Keratinocyte (primary cell): ENCODE data around the gene UGCG.
"Not testable (repeated sequence)": the region's sequence is repeated elsewhere in the genome, so short reads cannot be mapped to it uniquely, and the experiment has no call there.

Experiments
- CTCF ChIP-seq, 3 experiments: IDR thresholded peaks in 1 of 3; conservative IDR thresholded peaks in 1 of 3; optimal IDR thresholded peaks in 1 of 3; 2 replicates in 2 of 3; 3 replicates in 1 of 3; pipeline versions ENCODE3 to v1.5.1; 2011; ENCODE audit warnings: low read length in 3 of 3, mild to moderate bottlenecking in 3 of 3, moderate library complexity in 2 of 3, control low read depth in 1 of 3, inconsistent platforms in 1 of 3; ENCODE audit not compliant: insufficient read depth in 2 of 3; ENCODE audit errors: extremely low read depth in 1 of 3
- EZH2 ChIP-seq: IDR thresholded peaks from one replicate; pipeline ENCODE4 v1.6.1; 2012; ENCODE audit warnings: inconsistent platforms, mild to moderate bottlenecking, low read length, moderate library complexity

- not testable (repeated sequence) for TF ChIP-seq CTCF (optimal IDR thresholded peaks at IDR 0.05 in 1 of 3, IDR thresholded peaks at IDR 0.05 in 1 of 3, conservative IDR thresholded peaks at IDR 0.05 in 1 of 3; ENCODE audit: extremely low read depth in 1 of 3, insufficient read depth in 2 of 3, low read length in 3 of 3); EZH2
Observed at GRCh38 chr9:111903535-111903934, 6.9 kb downstream of the UGCG start.
